ENCODE data around the gene TCP1. TPM values are rescaled to one million over a fixed set of nuclear protein-coding genes. Genes with fewer than 3 reads are reported as not detected.

The TCP1 gene
- total RNA-seq, 1 experiment from 2014 or later = 159 TPM

- POLR2A ChIA-PET (ENCODE audit: unreplicated experiment) = no interaction called here
- CTCF ChIA-PET = no interaction called here
Observed at GRCh38 chr6:159821122-159821521, 31.7 kb upstream of the TCP1 start.

GRCh38 chr6:159819932-159820640 lies 30.7 kb upstream of the TCP1 start:
- no peak overlapping the region for H2AFZ ChIP-seq
- H3K4me3 ChIP-seq = no peak overlapping the region
- H3K4me1 ChIP-seq (replicated peaks; ENCODE audit: insufficient read depth) = no peaks in the 10 kb centered on the region
- POLR2A ChIA-PET (ENCODE audit: unreplicated experiment) = no interaction called here
- BruUV-seq (replicated peaks) = no TSS peak
- DNase-seq = no peak
- intact Hi-C loops (cut with micrococcal nuclease; ENCODE audit: unreplicated experiment) = no loop called here
- H3K27me3 ChIP-seq (ENCODE audit: insufficient read depth, low read depth) = peaks cover 46% of the 10 kb centered on the region
- CTCF ChIA-PET = no interaction called here
- H3F3A ChIP-seq (ENCODE audit: insufficient read depth, low read depth) = no peaks in the 10 kb centered on the region
- no peaks in the 10 kb centered on the region for H3K9me2 ChIP-seq (ENCODE audit: insufficient read depth)
- no peak for TF ChIP-seq EZH2 (IDR thresholded peaks at IDR 0.05; ENCODE audit: low read depth)
- TF ChIP-seq, protein P1, sequence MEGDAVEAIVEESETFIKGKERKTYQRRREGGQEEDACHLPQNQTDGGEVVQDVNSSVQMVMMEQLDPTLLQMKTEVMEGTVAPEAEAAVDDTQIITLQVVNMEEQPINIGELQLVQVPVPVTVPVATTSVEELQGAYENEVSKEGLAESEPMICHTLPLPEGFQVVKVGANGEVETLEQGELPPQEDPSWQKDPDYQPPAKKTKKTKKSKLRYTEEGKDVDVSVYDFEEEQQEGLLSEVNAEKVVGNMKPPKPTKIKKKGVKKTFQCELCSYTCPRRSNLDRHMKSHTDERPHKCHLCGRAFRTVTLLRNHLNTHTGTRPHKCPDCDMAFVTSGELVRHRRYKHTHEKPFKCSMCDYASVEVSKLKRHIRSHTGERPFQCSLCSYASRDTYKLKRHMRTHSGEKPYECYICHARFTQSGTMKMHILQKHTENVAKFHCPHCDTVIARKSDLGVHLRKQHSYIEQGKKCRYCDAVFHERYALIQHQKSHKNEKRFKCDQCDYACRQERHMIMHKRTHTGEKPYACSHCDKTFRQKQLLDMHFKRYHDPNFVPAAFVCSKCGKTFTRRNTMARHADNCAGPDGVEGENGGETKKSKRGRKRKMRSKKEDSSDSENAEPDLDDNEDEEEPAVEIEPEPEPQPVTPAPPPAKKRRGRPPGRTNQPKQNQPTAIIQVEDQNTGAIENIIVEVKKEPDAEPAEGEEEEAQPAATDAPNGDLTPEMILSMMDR (conservative IDR thresholded peaks at IDR 0.05) = no peak
- no peaks in the 10 kb centered on the region for H4K20me1 ChIP-seq (ENCODE audit: insufficient read depth)
- H3K36me3 ChIP-seq (ENCODE audit: low read depth) = no peaks in the 10 kb centered on the region
- no peaks in the 10 kb centered on the region for H3K9me3 ChIP-seq (ENCODE audit: insufficient read depth, low read depth)
- no peak overlapping the region for H3K4me2 ChIP-seq
- no peak overlapping the region for H3K27ac ChIP-seq
- H3K79me2 ChIP-seq (ENCODE audit: low read depth) = no peaks in the 10 kb centered on the region

More at GRCh38 chr6:159821122-159821521, 31.7 kb upstream of the TCP1 start:
- no peaks in the 10 kb centered on the region for H3K36me3 ChIP-seq (ENCODE audit: low read depth)
- no peak overlapping the region for H3K4me2 ChIP-seq
- no peaks in the 10 kb centered on the region for H3K9me3 ChIP-seq (ENCODE audit: insufficient read depth, low read depth)
- no peaks in the 10 kb centered on the region for H3K79me2 ChIP-seq (ENCODE audit: low read depth)
- H2AFZ ChIP-seq = no peak overlapping the region
- intact Hi-C loops (cut with micrococcal nuclease; ENCODE audit: unreplicated experiment) = no loop called here
- no peak overlapping the region for H3K27ac ChIP-seq
- no peaks in the 10 kb centered on the region for H4K20me1 ChIP-seq (ENCODE audit: insufficient read depth)
- H3K4me3 ChIP-seq = no peak overlapping the region
- H3F3A ChIP-seq (ENCODE audit: insufficient read depth, low read depth) = no peaks in the 10 kb centered on the region
- TF ChIP-seq EZH2 (IDR thresholded peaks at IDR 0.05; ENCODE audit: low read depth) = no peak
- TF ChIP-seq, protein P1 (conservative IDR thresholded peaks at IDR 0.05) = no peak
- no peak for DNase-seq
- no TSS peak for BruUV-seq (replicated peaks)
- no peaks in the 10 kb centered on the region for H3K4me1 ChIP-seq (replicated peaks; ENCODE audit: insufficient read depth)
- H3K9me2 ChIP-seq (ENCODE audit: insufficient read depth) = no peaks in the 10 kb centered on the region
- H3K27me3 ChIP-seq (ENCODE audit: insufficient read depth, low read depth) = peaks cover 46% of the 10 kb centered on the region

DNA sequence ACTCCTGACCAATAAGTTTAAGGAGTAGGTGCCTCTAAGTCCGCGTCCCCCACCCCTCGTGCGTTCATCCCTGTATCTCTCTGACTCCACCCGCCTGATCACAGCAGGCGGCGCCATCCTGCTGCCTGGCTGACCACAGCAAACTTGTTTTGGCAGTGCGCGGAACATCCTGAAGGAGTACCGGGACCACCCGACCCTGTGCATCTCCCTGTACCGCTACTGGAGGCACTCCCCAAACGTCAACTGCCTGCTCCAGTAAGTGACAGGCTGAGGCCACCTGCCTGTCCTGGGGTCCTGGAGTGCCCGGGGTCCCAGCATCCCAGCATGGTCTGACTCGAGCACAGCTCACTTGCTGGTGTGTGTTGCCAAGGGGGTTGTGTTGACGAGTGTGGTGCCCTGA lies 29.7 kb upstream of the TCP1 start:
- intact Hi-C loops (cut with micrococcal nuclease; ENCODE audit: unreplicated experiment) = no loop called here
- Histone ChIP-seq H3K27ac (no peak overlapping the region), H2AFZ (no peak overlapping the region), H3K4me2 (no peak overlapping the region), H3K4me3 (no peak overlapping the region), H4K20me1 (ENCODE audit: insufficient read depth) (no peaks in the 10 kb centered on the region), H3K27me3 (ENCODE audit: insufficient read depth, low read depth) (peaks cover 44% of the 10 kb centered on the region), H3K36me3 (ENCODE audit: low read depth) (no peaks in the 10 kb centered on the region), H3F3A (ENCODE audit: insufficient read depth, low read depth) (no peaks in the 10 kb centered on the region), H3K79me2 (ENCODE audit: low read depth) (no peaks in the 10 kb centered on the region), H3K9me2 (ENCODE audit: insufficient read depth) (no peaks in the 10 kb centered on the region), H3K4me1 (replicated peaks; ENCODE audit: insufficient read depth) (no peaks in the 10 kb centered on the region), H3K9me3 (ENCODE audit: insufficient read depth, low read depth) (no peaks in the 10 kb centered on the region)
- ChIA-PET POLR2A (ENCODE audit: unreplicated experiment) (no interaction called here), CTCF (no interaction called here)
- TF ChIP-seq EZH2 (IDR thresholded peaks at IDR 0.05; ENCODE audit: low read depth) = no peak
- TF ChIP-seq, protein P1 (conservative IDR thresholded peaks at IDR 0.05) = no peak
- DNase-seq = no peak
- BruUV-seq (replicated peaks) = no TSS peak

Data from PC-9 (cell line).